ENCODE measurements around the gene SBK2. TPM values are rescaled to one million over a fixed set of nuclear protein-coding genes. Genes with fewer than 3 reads are reported as not detected.

Gene SBK2
- total RNA-seq, 1 experiment from 2014 or later = not detected

DNA sequence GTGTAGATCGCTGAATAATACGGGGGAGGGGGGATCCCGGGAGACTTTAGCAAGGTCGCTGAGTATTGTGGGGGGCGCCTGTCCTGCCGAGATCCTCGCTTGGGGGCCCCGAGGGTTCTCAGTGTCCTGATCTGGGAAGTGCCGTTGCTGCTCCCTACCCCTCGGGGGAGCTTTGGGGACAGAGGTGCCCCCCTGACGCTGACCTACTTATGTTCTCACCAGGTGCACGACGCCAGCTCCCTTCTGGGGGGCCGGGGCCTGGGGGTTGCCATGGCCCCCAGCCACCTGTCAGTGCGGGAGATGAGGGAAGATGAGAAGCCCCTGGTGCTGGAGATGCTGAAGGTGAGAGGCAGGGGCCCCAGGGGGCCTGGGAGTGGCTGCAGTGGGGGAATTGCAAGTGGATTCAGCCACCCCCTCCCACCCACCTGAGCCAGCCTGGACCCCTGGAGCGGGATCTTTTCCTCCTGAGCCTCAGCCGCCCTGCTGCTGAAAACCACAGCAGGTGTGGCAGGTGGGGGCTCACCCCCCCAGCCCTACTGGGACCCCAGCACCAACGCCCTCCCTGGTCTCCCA is 51.4 kb downstream of the SBK2 start:
- TF ChIP-seq, protein P1, sequence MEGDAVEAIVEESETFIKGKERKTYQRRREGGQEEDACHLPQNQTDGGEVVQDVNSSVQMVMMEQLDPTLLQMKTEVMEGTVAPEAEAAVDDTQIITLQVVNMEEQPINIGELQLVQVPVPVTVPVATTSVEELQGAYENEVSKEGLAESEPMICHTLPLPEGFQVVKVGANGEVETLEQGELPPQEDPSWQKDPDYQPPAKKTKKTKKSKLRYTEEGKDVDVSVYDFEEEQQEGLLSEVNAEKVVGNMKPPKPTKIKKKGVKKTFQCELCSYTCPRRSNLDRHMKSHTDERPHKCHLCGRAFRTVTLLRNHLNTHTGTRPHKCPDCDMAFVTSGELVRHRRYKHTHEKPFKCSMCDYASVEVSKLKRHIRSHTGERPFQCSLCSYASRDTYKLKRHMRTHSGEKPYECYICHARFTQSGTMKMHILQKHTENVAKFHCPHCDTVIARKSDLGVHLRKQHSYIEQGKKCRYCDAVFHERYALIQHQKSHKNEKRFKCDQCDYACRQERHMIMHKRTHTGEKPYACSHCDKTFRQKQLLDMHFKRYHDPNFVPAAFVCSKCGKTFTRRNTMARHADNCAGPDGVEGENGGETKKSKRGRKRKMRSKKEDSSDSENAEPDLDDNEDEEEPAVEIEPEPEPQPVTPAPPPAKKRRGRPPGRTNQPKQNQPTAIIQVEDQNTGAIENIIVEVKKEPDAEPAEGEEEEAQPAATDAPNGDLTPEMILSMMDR (conservative IDR thresholded peaks at IDR 0.05; ENCODE audit: low read depth, low read length) = no peak
- no peak for TF ChIP-seq EZH2 (IDR thresholded peaks at IDR 0.05; ENCODE audit: low read length, unreplicated experiment)
- no peak for TF ChIP-seq EZH2phosphoT487 (IDR thresholded peaks at IDR 0.05; ENCODE audit: borderline replicate concordance, low read length)
- DNase-seq (no peak), ATAC-seq (no peak)
- Histone ChIP-seq H3K4me1 (ENCODE audit: insufficient read depth, low read length) (peaks cover 33% of the 10 kb centered on the region), H4K20me1 (ENCODE audit: low read length) (no peaks in the 10 kb centered on the region), H3K36me3 (ENCODE audit: low read depth, low read length) (no peaks in the 10 kb centered on the region), H3K9me3 (ENCODE audit: low read length) (no peaks in the 10 kb centered on the region), H3F3A (ENCODE audit: low read length, unreplicated experiment) (peaks cover 3% of the 10 kb centered on the region), H3K4me3 (ENCODE audit: low read length) (peak overlapping the region; percentile 72), H3K9ac (ENCODE audit: low read length) (peak overlapping the region; percentile 68), H3K9me2 (replicated peaks; ENCODE audit: low read length) (no peaks in the 10 kb centered on the region), H3K27ac (ENCODE audit: low read length) (0 out of 2 replicates have a peak overlapping the region, but pooled peaks have one; percentile 7), H3K27me3 (ENCODE audit: low read length) (no peaks in the 10 kb centered on the region), H3K4me2 (ENCODE audit: low read length) (peak overlapping the region; percentile 84), H3K79me2 (ENCODE audit: low read length) (no peaks in the 10 kb centered on the region), H2AFZ (ENCODE audit: low read length) (peak overlapping the region; percentile 55)
- BruUV-seq (replicated peaks) = TSS peak; percentile 61
- POLR2A ChIA-PET (ENCODE audit: unreplicated experiment) = interaction anchor here (0.5 kb wide), 1 partner anchor 1055 kb away, joined by 4 read pairs; no protein-coding TSS in a partner anchor
- CTCF ChIA-PET = interaction anchor here (1.3 to 1.6 kb wide), 2 partner anchors 18 kb away, joined by 3 to 4 read pairs; no protein-coding TSS in a partner anchor
- intact Hi-C loops (cut with micrococcal nuclease) = no loop called here

DNA sequence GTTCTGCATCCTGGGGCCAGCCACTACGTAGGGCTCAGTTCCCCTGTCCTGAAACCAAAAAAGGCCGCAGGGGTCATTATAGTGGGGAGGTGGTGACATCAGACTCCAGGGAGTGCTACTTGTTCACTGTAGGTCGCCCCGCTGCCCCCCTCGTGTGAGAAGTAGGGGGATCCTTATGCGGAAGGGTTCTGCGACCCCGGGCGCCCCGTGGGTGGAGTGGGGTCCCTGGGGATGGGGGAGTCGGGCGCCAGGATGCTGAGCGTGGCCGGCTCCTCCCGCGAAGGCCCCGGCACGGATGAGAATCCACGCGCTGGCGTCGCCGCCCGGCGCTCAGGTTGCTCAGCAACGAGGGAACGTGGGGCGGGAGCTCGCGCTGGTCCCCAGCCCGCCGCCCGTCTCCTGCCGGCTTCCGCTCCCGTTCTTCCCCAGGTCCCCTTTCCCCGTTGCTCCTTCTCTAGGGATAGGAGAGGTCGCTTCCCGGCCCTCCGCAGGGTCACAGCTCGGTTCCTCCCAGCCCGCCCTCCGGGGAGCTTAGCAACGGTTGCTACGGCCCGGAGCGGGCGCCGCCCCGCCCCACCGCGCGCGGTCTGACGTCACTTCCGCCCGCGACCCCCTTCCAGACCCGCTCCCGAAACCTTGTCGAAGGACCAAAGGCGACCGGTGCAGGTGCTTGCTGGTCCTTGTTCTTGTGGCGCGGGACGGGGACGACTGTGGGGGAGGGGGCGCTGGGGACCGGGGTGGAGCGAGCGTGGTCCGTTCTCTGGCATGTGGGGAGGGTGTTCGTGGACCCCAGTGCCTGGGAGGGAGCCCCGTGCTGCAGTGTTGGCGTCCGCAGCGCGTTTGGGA is 52.1 kb downstream of the SBK2 start, which contains the start of gene NAT14:
Gene NAT14, plus strand, starts transcription at position 596 of the 846 bp plus-strand sequence. CDS start 521 bp downstream, outside the sequence.
- no peaks in the 10 kb centered on the region for H3K36me3 ChIP-seq (ENCODE audit: low read depth, low read length)
- no TSS peak for BruUV-seq (replicated peaks)
- intact Hi-C loops (cut with micrococcal nuclease) = no loop called here
- peak within 1 kb of the TSS; percentile 55 for H2AFZ ChIP-seq (ENCODE audit: low read length)
- TF ChIP-seq EZH2phosphoT487 (IDR thresholded peaks at IDR 0.05; ENCODE audit: borderline replicate concordance, low read length) = no peak
- TF ChIP-seq, protein P1 (conservative IDR thresholded peaks at IDR 0.05; ENCODE audit: low read depth, low read length) = no peak
- H3K4me3 ChIP-seq (ENCODE audit: low read length) = peak within 1 kb of the TSS; percentile 72
- ChIA-PET CTCF (interaction anchor here (0.7 to 1.6 kb wide), 3 partner anchors 17 to 169 kb away, joined by 3 to 4 read pairs (median 3); no protein-coding TSS in a partner anchor), POLR2A (ENCODE audit: unreplicated experiment) (interaction anchor here (0.5 to 0.7 kb wide), 2 partner anchors 77 to 1054 kb away, joined by 4 to 7 read pairs; partner anchors contain the start of gene UBE2S)
- H4K20me1 ChIP-seq (ENCODE audit: low read length) = no peaks in the 10 kb centered on the region
- H3K27me3 ChIP-seq (ENCODE audit: low read length) = no peaks in the 10 kb centered on the region
- ATAC-seq = peak; percentile 28
- H3K9me2 ChIP-seq (replicated peaks; ENCODE audit: low read length) = no peaks in the 10 kb centered on the region
- peaks cover 33% of the 10 kb centered on the region for H3K4me1 ChIP-seq (ENCODE audit: insufficient read depth, low read length)
- H3K9ac ChIP-seq (ENCODE audit: low read length) = peak within 1 kb of the TSS; percentile 68
- 0 out of 2 replicates have a peak within 1 kb of the TSS, but pooled peaks have one; percentile 7 for H3K27ac ChIP-seq (ENCODE audit: low read length)
- 0 out of 2 replicates have a peak, but pooled peaks cover 1% of the 10 kb centered on the region for H3K79me2 ChIP-seq (ENCODE audit: low read length)
- peak within 1 kb of the TSS; percentile 84 for H3K4me2 ChIP-seq (ENCODE audit: low read length)
- H3K9me3 ChIP-seq (ENCODE audit: low read length) = no peaks in the 10 kb centered on the region
- H3F3A ChIP-seq (ENCODE audit: low read length, unreplicated experiment) = peaks cover 3% of the 10 kb centered on the region
- DNase-seq = peak; percentile 57
